GM23338 (cell line): Measurements from ENCODE around the gene DUSP15.

Source experiments
- CREB1 ChIP-seq: fragments of 250-450 bp; sonication (Bioruptor Pico); IDR thresholded peaks from 2 replicates; pipeline ENCODE4 v1.5.0; 2020; ENCODE audit warnings: low read depth, mild to moderate bottlenecking, moderate library complexity
- CTCF ChIP-seq, 2 experiments: fragments of 200-600 bp in 1 of 2; sonication (generic) in 1 of 2; conservative IDR thresholded peaks; 2 replicates each; pipeline versions ENCODE4 v1.5.1 to v1.6.1; 2016 to 2017; ENCODE audit warnings: antibody characterized with exemption in 2 of 2, low read depth in 2 of 2, mild to moderate bottlenecking in 2 of 2, moderate library complexity in 1 of 2
- EZH2 ChIP-seq: fragments of 200-600 bp; sonication (generic); IDR thresholded peaks from one replicate; pipeline ENCODE4 v1.8.0; 2017; ENCODE audit warnings: antibody characterized with exemption, mild to moderate bottlenecking, low read depth; ENCODE audit not compliant: unreplicated experiment
- EZH2phosphoT487 ChIP-seq: fragments of 200-600 bp; sonication (generic); IDR thresholded peaks from one replicate; pipeline ENCODE4 v1.8.1; 2018; ENCODE audit warnings: antibody characterized with exemption; ENCODE audit not compliant: unreplicated experiment
- NANOG ChIP-seq: IDR thresholded peaks from 2 replicates; pipeline ENCODE4 v1.6.1; 2016; ENCODE audit warnings: antibody characterized with exemption, borderline replicate concordance
- POLR2AphosphoS5 ChIP-seq: IDR thresholded peaks from 2 replicates; pipeline ENCODE4 v1.6.1; 2016; ENCODE audit warnings: antibody characterized with exemption, low read depth
- REST ChIP-seq: IDR thresholded peaks from one replicate; pipeline ENCODE4 v1.6.1; 2018; ENCODE audit warnings: antibody characterized with exemption; ENCODE audit not compliant: unreplicated experiment
- ZNF331 ChIP-seq: fragments of 250-450 bp; sonication (Bioruptor Pico); IDR thresholded peaks from 2 replicates; pipeline ENCODE4 v1.5.0; 2020; ENCODE audit warnings: low read depth, mild to moderate bottlenecking, moderate library complexity

- TF ChIP-seq EZH2 (no peak), CTCF (conservative IDR thresholded peaks at IDR 0.05; ENCODE audit: low read depth in 2 of 2) (no peak), CREB1 (CRISPR knock-in tag) (no peak), REST (no peak), EZH2phosphoT487 (no peak), POLR2AphosphoS5 (no peak), ZNF331 (CRISPR knock-in tag) (no peak), NANOG (no peak)
Observed at GRCh38 chr20:31871618-31871954, 1.3 kb upstream of the DUSP15 start.
